ENCODE results near the gene DLX6.

Gene DLX6

GRCh38 chr7:96989241-96989858 is 16.0 kb upstream of the DLX6 start:
- DNase-seq (ENCODE audit: extremely low read depth, low read depth): no peak
- H3K4me3 ChIP-seq (replicated peaks; ENCODE audit: low read depth, low read length): no peak overlapping the region
- TF ChIP-seq CTCF (IDR thresholded peaks at IDR 0.05; ENCODE audit: low read depth, low read length, missing control alignments): no peak

DNA sequence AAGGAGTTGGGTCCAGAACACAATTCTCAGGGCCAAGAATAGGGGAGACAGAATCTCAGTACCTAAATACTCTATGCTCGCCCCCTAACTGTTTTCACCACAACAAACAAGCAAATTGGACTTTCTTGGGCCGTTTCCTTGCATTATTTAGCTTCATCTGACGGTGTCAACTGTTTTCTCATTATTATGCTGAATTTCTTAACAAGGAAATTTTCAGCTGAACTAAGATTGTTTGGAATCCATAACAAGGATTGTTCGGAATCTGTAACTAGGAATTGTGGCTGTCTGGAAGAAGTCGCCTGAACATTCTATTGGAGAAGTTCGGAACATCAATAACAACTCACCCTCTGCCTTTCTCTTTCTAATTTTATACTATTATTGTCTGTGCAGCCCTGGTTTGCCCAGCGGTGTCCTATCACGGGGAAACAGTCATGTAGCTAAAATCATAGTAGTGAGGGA is 15.5 kb upstream of the DLX6 start:
- H3K4me3 ChIP-seq (replicated peaks; ENCODE audit: low read depth, low read length): no peak overlapping the region
- no peak for TF ChIP-seq CTCF (IDR thresholded peaks at IDR 0.05; ENCODE audit: low read depth, low read length, missing control alignments)
- DNase-seq (ENCODE audit: extremely low read depth, low read depth): no peak

DNA sequence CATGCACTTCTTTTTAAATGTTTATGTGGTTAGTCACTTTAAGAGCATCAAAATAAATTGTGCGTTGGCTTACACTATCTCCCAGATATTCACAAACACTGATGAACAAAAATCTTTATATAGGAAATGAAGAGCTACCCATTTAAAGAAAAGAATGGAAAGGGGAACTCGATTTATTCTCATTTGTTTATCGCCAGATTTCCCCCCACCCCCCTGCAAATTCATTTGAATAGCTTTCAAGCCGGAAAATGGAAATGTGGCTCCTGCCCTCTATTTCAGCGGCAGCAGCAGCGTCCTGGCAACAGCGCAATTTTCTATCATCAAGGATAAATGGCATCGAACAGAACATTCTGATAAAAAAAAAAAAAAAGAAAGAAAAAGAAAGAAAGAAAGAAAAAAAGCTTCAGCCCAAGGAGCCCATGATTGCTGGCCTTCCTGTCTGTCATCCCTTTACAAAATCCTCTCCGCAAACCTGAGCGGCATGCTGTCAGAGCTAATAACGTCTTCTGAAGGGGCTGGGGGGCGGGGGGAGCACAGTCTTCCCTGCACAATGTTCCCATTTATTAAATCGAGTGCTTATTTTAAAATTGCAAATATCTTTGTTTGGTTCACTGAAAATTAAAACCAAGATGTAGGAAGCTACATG is 13.7 kb upstream of the DLX6 start:
- no peak for TF ChIP-seq CTCF (IDR thresholded peaks at IDR 0.05; ENCODE audit: low read depth, low read length, missing control alignments)
- no peak overlapping the region for H3K4me3 ChIP-seq (replicated peaks; ENCODE audit: low read depth, low read length)
- DNase-seq (ENCODE audit: extremely low read depth, low read depth): no peak

GRCh38 chr7:96992192-96993005 is 13.0 kb upstream of the DLX6 start:
- DNase-seq (ENCODE audit: extremely low read depth, low read depth): no peak
- H3K4me3 ChIP-seq (replicated peaks; ENCODE audit: low read depth, low read length): no peak overlapping the region
- no peak for TF ChIP-seq CTCF (IDR thresholded peaks at IDR 0.05; ENCODE audit: low read depth, low read length, missing control alignments)

- no peak for TF ChIP-seq CTCF (IDR thresholded peaks at IDR 0.05; ENCODE audit: low read depth, low read length, missing control alignments)
- DNase-seq (ENCODE audit: extremely low read depth, low read depth): no peak
- no peak overlapping the region for H3K4me3 ChIP-seq (replicated peaks; ENCODE audit: low read depth, low read length)
Measured at GRCh38 chr7:96993094-96993865, 12.1 kb upstream of the DLX6 start.

DNA sequence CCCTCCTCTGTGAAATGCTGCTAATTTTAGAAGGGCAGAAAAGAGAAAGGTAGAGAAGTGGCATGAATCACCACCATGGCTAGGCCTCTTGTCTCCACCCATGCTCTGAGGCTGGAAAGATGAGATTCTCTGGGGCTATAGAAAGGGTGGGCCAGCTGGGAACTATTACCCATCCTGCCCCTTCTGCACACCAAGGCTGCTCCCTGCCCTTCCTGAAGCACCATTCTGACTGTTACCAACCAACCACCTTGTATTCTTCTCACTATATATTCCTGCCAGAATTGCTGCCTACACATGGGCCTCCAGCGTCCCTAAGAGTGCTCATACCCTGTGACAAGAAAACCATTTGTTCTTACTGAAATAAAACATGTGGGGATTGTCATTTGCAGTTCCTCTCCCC is 11.4 kb upstream of the DLX6 start:
- no peak for DNase-seq (ENCODE audit: extremely low read depth, low read depth)
- TF ChIP-seq CTCF (IDR thresholded peaks at IDR 0.05; ENCODE audit: low read depth, low read length, missing control alignments): no peak
- H3K4me3 ChIP-seq (replicated peaks; ENCODE audit: low read depth, low read length): no peak overlapping the region

Data from HFF-Myc (cell line).